Measurements from ENCODE around the gene GPC6.

DNA sequence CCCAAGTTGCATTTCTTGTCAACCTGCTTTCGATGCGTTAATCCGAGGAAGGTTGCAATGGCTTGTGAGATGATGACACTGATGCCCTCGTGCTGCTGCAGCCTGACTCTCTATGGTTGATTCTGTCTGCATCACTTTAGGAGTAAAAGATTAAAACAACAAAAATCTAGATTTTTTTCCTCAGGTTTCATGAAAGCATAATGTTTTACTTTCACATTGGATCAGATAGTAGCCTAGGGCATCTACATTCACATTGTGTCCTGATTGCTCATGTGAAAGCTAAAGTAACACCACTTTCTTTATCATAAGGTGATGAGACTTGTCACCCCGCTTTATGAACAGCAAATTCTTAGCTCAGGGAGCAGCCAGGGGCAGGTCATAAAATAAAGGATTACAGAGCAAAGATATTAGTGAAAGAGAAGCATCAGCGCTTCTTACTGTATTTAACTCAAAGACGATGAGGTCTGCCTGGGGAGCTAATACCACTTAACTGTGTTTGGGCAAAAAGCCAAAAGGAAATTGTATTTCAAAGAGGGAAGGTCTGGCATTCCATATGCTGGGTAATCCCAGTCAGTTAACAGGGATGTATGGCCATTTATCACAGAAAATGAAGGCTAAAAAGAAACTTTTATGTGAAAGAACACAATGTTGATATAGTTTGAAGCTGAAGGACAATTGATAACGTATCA lies 270.5 kb downstream of the GPC6 start:
- TF ChIP-seq CTCF (IDR thresholded peaks at IDR 0.05), result no peak
- TF ChIP-seq EZH2 (IDR thresholded peaks at IDR 0.05; ENCODE audit: borderline replicate concordance, insufficient read depth, low read depth, low read length, poor library complexity, severe bottlenecking), result no peak

Measured in B cell (primary cell).